NCI-H1694 treated with DMSO at 0.1 percent for 48 hours (cell line): ENCODE data around the gene GORASP1.

ENCODE experiments used
- DNase-seq: peaks from one replicate; lab custom pipeline; 2025; lab: John Stamatoyannopoulos, UW

GORASP1 gene

GRCh38 chr3:39107388-39108199 lies at the start of gene GORASP1, which contains the start of gene TTC21A:
GORASP1 (minus strand) TSS chr3:39107627; CDS start chr3:39107541, 86 bp downstream.
TTC21A (plus strand) TSS chr3:39107680; CDS start chr3:39107838, 158 bp downstream.
- DNase-seq = peak; percentile 11

- DNase-seq = no peak
These were observed 49.0 kb upstream of the GORASP1 start for GRCh38 chr3:39156421-39156820.

DNA sequence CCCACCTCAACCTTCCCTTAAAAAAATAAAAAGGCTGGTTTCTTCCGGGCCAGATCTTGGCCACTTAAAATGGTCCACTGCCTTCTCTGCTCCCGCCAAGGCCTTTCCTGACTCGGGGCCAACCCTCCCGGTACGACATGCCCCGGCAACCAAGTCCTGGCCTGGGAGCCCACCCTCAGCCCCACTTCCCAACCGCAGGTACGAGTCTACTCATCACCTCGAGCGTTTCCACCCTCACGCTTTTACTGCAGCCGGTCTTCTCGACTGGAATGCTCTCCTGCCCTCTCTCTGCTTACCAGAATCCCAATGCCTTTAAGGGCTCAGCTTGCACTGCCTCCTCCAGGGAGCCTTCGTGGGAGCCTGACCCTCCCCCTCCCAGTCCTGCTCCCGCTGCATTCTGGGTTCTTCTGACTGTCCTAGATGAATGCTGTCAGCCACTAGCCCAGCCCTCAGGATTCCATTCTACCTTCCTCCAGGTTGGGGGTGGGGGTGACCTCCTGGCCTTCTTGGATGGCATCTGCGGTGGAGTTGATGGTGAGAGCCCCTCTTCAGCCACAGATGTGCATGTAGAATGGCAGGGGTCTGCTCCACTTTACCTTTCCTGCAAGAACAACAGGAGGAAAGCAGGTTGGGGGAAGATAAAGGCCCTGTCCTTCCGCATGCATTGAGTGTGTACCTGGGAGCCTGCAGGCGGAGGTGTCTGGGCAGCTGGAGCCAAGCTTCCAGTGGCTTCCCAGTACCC lies 47.0 kb upstream of the GORASP1 start:
- DNase-seq = no peak

DNA sequence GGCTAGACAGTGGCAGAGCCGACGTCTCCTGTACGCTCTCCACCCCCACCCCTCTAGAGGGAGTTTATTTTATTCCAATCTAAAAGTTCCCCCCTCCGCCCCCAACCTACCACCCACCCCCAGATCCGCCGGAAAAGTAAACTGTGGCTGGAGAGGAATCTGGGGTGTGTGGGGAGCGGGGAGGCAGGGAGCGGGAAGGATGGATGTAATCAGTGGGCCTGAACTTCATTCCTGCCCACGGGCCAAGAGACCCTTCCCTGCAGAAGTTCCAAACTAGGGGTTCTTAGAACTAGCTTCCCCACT lies 46.5 kb upstream of the GORASP1 start:
- no peak for DNase-seq

- DNase-seq = no peak
These were observed 43.6 kb upstream of the GORASP1 start for GRCh38 chr3:39150803-39151631.

DNA sequence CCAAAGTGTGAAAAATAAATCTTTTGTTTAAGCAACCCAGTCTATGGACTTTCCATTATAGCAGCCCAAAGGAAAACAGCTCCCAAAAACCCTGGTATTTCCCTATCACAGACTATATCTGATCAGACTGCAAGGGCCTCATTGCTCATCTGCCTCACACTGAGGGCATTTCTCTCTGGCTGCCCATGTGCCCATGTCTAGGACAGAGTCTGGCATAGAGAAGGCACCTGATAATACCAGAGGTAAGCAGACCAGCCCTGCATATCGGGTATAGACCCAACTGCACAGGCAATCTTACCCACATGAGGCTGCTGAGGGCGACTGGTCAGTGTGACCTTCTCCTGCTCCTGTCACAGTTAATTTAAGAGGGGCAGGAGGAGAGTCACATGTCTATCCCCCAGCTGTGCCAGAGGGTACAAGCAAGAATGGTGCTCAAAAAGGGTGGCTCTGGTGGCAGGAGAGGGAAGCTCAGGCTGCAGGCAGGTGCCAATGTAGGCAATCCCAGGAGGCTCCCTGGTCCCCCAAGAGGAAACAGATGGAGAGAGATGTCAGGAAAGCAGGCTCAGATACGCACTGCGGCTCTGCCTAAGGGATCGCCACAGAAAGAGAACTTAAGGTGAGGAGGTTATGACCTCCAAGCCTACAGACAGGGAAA lies 42.8 kb upstream of the GORASP1 start:
- DNase-seq = peak; percentile 34

- no peak for DNase-seq
These were observed 42.2 kb upstream of the GORASP1 start for GRCh38 chr3:39149498-39150147.

- DNase-seq = no peak
These were observed 41.6 kb upstream of the GORASP1 start for GRCh38 chr3:39149059-39149455.

- DNase-seq = no peak
These were observed 41.1 kb upstream of the GORASP1 start for GRCh38 chr3:39148435-39149058.

DNA sequence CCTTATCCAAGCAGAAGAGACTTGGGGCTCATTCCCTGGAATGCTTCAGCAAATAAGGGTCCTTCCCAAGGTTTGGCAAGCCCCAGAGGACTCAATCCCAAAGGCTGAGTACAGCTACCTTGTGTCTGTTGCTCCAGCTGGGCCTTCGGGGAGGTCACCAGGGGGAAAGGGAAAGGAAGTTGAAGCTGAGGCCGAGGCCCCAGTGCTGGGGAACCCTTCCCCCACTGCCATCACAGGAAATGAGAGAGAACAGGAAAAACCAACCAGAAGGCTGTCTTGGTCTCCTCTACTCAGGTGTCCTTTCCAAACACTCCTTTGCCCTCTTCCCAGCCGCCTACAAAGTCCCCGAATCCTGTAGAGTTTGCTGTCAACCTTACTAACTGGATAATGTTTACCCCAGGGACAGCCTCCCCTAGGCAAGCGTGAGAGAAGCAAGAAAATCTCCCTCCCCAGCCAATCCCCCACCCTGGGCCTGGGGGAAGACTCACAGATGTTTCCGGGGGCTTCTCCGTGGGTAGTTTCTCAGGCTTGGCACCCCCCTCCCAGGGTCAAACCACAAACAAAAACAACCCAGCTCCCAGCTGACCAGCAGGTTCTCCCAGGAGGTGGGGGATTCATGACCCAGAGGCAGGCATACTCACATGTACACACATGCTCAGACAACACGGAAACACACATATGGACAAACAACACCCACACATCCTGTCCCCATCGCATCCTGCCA lies 40.4 kb upstream of the GORASP1 start:
- no peak for DNase-seq

DNA sequence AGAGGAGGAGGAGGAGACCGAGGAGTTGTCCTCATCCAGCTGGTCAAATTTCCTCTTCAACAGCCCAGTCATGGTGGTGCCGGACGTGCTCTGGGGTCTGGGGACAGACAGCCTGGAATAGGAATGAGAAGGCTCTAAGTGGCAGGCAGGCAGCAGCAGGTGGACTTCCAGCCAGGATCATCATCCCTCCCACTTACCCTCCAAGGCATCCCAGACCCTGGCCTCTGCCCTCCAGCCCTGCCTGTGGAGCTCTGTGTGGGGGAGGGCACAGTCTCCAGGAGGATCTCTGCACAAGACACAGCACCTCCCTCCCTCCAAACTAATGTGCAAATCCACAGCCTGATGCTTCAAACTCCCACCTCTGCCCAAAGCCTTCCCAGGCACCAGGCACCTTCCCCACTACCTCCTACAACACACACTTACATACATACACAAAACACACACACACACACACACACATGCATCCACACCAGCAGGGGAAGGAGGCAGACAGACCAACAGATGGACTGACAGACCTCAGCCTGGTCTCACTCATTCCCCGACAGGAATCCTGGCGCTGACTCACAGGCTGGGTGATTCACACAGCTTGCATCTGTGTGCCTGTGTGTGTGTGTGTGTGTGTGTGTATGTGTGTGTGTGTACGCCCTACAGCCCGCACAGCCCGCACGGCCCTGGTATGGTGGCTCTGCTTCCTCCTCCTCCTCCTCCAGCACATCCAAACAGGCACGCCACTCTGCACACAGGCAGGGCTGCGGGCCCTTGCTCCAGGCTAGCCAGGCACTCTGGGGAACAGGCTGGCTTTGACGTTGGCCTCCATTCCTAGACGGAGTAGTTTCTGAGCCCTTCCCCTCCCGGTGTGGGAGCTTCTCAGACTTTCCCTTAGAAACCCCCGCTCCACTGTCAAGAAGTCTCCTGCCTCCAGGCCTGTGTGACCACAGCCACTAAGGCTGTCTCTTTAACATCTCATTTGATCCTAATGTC lies 39.5 kb upstream of the GORASP1 start:
- peak; percentile 25 for DNase-seq

GRCh38 chr3:39146083-39146501 lies 38.7 kb upstream of the GORASP1 start:
- no peak for DNase-seq

GRCh38 chr3:39144748-39145380 lies 37.4 kb upstream of the GORASP1 start:
- DNase-seq = no peak

- no peak for DNase-seq
These were observed 36.8 kb upstream of the GORASP1 start for GRCh38 chr3:39144095-39144747.

DNA sequence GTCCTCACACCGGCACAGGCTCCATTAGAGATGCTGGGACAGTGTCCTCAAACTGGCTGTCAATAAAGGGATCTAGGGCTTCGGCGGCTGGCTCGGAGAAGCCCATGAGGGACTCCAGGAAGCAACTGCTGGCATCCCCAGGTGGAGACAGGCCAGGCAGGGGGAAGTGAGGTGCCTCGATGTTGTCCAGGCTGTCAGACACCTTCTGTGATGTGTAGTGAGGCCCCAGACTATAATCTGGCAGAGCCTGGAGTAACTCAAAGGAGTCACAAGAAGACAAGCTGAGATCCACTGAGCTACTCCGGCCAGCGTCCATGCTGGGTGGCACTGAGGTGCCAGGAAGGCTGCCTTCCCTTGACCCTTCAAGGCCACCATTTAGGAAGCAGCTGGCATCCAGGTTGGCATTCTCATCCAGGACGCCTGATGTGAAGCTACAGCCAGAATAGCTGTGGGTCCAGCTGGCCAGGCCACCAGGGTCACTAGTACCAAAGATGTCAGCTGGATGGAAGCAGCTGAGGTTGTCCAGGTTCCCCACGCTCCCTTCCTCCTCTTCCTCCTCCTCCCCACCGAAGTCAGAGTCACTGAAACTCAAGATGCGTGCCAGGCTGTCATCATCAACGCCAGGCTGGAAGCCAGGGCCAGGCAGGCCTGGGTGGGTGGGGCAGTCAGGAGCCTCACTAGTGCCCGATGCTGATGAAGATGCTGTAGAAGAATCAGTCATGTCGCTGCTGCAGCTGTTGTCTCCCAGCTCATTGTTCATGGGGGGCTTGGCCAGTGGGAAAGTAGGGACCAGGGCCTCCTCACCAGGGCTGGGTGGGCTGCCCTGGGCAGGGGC lies 35.8 kb upstream of the GORASP1 start:
- DNase-seq = no peak

DNA sequence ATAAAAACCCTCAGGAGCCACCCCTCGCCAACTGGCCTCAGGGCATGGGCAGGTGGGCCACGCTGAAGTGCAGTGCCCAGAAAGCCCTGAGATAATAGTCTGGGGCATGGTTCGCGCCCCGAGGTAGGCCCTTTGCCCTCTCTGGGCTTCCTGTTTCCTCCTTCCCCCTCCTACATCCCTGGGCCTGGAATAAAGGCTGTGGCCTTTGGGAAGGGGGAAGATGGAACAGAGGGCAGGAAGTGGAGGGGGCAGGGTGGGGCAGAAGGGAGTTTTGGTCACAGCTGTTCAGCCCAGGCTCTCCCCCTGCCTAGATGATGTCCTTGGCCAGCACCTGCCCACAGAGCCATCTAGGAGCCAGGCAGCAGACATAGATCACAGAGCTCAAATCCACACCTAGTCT lies 34.6 kb upstream of the GORASP1 start:
- DNase-seq = no peak
